CMK (cell line): Measurements from ENCODE around the gene PTPRT.

Experiments used
- DNase-seq: peaks from one replicate; pipeline ENCODE4 v3.0.0-alpha.2; 2010; ENCODE audit warnings: low read depth

Gene PTPRT

DNA sequence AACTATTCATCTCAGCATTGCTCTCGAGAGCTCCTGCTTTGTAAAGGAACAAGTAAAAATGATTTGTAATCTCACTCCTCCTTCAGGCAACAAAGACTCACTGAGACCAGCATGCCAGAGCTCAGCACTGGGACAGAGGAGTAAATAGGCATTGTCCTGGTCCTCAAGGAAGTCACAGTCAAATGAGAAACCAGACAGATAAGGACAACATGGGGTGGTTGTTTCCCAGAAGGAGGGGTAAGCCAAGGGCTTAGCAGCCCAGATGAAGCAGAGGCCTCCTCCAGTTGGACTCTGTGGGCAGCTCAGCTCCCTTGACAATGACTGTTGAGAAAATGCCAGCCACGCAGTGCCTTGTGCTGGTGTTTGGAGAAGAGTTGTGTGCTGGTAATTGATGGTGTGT lies 1145.8 kb downstream of the PTPRT start:
- no peak for DNase-seq

DNA sequence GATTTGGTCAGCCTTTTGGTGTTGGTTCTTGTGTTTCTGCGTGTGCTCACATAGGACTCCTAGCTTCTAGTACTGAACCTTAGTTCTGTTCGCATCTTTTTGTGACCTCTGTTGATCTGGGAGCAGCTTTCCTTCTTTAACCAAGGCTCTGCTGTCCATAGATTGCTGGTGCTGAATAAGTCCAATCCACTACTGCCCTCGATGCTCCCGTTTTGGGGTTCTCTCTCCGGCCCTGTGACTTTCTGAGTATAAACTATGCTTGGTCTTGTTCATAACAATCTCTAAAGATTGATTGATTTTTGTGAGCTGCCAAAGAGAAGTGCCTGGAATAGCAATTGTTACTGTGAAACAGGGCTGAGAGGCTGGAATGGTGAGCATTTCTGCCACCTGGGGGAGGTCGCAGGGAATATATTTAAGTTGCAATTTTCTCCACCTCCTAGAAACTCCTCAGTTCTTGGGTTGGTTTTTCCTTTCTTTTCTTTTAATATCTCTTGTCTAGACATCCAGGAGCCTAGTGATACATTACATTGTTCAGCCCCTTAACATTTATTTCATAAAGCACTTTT lies 1148.6 kb downstream of the PTPRT start:
- DNase-seq = no peak

DNA sequence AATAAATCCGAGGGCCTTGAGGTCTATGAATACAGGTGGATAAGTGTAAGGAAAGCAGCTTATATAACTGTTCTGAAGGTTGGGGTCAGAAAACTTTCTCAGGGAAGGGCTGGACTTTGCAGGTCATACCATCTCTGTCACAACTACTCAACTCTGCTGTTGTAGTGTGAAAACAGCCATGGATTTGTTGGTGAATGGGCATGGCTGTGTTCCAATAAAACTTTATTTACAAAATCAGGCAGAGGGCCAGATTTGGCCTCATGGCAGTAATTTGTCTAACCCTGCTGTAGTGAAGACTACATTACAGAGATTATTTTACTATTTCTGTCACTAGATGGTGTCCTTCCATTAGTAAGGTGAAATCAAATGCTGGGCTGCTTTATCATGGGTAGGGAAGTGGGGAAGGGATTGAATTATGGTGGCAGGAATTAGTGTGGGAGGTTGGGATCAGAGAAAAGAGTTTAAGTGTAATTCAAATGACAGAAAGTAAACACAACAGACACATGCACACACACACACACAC lies 1161.9 kb downstream of the PTPRT start:
- DNase-seq = no peak

DNA sequence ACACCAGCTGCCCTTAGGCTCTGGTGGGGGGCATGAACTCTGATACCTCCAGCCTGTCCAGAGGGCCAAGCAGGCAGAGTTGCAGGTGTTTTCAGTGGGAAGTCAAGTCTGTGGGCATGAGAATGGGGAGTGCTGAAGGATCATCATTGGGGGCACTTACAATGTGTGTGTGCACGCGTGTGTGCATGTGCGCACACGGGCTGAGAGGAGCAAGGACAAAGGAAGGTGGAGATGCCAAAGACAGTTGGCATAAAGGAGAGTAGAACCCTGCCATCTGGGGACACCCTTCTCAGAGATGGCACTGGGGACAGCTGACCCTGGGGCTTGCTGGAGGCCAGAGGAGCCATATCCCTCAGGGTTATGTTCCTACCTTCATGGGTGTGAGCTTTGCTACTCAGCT lies 1163.1 kb downstream of the PTPRT start:
- DNase-seq = no peak

DNA sequence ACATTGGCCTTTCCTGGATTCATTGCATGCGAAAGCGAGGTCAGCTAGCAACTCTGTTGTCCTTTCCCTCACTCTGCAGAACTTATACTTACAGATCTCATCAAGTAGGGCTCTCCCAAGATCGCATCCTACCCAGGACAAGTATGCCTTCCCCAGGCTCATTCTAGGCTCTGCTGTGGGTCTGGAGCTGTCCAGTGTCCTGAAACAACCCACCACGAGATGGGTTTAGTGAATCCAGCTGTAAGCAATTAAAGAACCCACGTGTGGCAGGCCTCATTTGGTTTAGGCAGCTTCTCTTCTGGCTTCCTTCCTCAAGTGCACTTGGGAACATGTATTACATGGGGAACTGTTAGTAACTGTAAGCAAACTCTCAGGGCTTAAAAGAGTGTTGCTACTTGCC lies 1165.1 kb downstream of the PTPRT start:
- no peak for DNase-seq
